Measurements from ENCODE around the gene HS3ST5.
A peak's percentile ranks its signal among the peaks of the same experiment; 100 is the strongest.
"Not testable (repeated sequence)": the region's sequence is repeated elsewhere in the genome, so short reads cannot be mapped to it uniquely, and the experiment has no call there.

HS3ST5 gene

DNA sequence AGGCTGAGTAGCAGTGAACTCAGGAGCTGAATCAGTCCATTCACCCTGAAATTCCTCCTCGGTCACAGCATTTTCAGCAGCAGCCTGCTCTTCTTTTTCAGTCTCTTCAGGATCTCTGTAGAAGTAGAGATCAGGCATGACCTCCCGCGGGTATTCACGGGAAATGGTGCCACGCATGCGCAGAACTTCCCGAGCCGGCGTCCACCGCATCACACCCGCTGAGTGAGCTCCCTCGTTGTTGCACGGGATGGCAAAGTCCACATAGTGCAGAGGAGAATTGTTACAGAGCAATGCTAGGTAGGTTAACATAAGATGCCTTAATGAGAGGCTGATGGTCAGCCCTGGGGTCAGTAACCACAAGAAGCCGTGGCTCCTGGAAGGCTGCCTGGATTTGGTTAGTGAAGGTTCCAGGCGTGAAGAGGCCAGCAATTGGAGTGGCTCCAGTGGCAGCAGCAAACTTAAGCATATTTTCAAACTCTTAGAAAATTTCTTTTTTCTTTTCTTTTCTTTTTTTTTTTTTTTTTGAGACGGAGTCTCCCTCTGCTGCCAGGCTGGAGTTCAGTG is 258.4 kb downstream of the HS3ST5 start:
- no peak for DNase-seq

DNA sequence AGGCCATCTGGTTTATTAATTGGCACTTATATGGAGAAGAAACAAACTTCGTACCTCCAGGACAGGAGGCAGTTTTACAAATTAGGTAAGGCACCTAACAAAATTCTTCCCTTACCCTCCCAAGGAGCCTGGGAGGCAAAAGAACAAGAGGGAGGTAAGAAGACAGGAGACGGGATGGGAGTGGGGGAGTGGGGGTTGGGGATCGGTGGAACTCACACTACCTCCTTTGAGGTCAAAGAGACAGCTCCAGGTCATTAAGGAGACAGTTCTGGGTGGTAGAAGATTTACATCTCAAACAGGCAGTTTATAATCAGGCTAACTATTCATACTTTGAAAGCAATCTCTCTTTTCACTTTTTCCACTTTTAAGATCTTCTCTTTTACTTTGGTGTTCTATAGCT is 259.6 kb downstream of the HS3ST5 start:
- DNase-seq = no peak

DNA sequence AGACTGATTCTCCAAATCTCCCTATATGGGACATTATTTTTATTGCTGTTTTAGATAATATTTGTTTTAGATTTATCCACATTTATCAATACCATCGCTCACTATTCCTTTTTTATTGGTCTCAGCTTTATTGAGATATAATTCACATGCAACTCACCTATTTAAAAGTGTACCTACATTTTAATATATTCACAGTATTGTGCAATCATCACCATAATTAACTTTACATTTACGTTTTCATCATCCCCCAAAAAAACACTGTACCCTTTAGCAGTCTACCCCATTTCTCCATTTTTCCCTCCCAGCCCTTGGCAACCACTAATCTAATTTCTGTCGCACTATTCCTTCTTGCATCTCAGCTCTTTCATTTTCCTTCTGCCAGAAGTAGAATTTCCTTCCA is 261.1 kb downstream of the HS3ST5 start:
- DNase-seq = no peak

DNA sequence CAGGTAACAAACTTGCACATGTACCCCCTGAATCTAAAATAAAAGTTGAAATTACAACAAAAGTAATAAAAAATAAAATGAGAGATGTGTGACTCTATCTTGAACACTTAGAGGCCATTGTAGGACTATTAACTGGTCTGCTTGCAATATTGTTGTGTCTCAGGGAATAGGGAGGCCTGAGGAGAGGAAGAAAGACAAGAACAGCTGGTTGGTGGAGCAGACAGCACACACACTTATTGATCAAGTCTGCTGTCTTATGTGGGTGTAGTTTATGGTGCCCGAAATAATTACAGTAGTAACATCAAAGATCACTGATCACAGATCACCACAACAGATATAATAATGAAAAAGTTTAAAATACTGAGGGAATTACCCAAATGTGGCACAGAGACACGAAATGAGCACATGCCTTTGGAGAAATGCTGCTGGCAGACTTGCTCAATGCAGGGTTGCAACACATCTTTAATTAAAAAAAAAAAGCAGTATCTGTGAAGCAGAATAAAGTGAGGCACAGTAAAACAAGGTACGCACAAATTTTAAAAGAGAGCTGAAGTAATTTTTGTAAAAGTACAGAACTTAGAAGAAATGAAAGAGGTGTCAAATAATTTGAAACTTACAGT is 261.8 kb downstream of the HS3ST5 start:
- DNase-seq = no peak

DNA sequence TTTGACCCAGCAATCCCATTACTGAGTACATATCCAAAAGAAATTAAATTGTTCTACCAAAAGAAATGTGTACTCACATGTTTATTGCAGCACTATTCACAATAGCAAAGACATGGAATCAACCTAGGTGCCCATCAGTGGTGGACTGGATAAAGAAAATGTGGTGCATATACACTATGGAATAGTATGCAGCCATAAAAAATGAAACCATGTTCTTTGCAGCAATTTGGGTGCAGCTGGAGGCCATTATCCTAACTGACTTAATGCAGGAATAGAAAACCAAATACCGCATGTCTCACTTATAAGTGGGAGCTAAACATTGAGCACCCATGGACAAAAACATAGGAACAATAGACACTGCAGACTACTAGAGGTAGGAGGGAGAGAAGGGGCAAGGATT is 262.4 kb downstream of the HS3ST5 start:
- DNase-seq = not testable (repeated sequence)

DNA sequence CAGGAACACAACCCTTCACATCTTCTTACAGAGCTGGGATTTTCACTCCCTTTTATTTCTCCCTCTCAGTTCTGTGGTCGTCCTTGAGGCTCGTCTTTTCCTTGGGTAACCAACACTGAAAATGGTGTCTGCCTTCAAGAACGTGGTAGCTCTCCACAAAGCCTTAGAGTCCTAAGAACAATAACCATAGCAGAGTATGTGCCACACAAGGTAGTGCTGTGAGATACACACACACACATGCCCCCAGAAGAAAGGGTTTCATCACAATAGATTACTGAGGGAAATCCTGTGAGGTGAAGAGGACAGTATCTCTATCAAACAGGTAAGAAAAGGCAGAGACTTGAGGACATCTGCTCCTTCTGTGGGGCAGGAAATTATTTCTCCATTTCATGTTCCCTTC is 267.0 kb downstream of the HS3ST5 start:
- no peak for DNase-seq

DNA sequence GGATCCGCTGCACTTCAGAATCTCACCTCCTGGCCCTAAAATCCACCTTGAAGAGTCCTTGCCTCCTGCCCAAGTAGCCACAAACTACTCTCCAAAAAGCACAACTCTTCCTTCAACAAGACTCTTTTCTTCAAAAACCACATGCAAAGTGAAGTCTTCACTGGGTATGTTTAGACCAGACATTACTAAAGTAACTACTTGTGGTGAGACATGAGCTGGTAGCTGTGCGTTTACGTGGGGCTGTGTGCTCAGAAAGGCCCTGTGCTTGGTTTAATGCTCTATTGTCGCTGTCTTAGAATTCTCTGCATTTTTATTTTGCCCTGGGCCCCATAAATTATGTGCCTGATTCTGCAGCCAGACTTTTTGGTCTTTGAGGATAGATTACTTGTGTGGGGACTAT is 267.5 kb downstream of the HS3ST5 start:
- DNase-seq = no peak

DNA sequence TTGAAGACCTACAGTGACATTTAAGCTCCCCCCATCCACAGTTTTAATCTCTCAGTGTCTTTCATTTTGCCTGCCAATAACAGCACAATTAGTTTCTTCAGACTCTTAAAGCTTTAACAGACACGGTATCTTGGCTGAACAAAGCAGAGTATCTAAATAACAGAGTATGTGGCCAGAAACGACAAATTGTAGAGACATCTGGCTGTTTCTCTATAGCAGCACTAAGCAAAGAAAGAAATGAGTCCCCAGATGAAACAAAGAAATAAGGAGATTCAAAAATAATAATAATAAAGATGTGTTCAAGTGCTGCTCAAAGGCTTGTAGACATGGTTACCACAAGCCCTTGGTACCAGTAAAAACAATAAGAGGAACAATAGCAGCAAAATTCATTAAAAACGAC is 274.1 kb downstream of the HS3ST5 start:
- no peak for DNase-seq

DNA sequence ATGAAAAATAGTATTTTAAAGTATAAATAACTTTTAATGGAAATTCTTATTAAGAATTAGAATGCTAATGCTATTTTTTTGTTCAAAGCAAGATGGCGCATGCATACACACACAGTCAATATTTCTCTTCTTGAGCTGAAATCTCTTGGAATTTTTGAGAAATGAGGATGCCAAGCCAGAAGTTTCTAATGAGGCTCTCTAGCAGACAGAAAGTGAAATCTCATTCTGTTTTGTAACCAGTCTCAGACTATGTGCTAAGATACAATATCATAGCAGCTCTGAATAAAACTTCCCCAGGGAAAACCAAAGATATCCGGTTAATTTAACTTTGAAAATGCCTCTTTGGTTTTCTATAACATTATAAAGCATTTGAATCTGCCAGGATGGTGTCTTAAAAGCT is 274.7 kb downstream of the HS3ST5 start:
- DNase-seq = no peak

DNA sequence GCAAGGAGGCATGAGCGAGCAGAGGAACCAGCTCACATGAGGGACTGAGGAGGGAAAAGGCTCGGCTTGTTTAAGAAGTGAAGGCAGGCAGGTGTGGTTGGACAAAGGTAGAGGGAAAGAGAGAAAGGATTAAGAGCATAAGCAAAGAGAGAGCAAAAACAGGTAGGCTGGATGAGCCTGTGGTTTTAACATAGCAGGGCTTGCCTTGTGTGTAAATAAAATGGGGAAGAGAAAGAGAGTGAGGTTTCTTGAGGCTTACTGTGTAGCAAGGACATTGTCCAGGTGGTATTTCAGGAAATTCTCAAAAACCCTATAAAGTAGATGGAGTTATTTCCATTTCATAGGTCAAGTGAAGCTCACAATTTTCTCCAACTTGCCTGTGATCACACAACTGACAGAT is 278.0 kb downstream of the HS3ST5 start:
- DNase-seq = no peak

DNA sequence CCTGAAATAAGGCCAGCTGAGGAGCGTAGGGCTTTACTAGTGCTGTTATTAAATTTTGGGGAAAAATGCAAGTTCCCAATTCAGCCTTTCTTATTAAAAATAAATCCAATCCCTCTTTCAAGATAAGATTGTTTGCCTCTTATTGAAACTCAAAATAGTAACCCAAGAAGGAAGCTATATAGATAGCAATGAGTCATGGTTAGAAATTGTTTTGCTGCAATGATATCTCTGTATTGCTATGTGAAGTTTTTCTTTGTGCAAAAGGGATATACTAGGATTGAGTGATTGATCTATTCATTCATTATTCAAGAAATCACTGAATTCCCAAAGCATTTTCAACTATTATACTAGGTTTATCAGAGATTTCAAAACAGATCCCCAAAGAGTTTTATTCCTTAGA is 278.9 kb downstream of the HS3ST5 start:
- no peak for DNase-seq

DNA sequence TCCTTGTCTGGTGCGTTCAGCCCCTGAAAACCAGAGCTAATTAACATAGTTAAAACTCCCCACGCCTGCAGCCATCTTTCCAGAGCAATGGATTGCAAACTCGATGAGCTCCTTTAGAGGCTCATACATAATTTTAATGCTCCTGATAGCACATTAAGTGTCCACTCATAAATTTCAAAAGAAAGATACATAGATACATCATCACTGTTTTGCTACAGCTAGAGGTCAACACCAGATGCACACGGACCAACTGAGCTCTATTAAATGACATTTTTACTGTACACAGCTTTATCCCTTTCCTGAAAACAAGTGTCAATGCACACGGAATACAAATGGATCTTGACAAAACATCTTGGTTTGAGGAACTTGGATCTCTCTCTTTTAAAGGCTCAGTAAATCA is 280.6 kb downstream of the HS3ST5 start:
- DNase-seq = no peak

DNA sequence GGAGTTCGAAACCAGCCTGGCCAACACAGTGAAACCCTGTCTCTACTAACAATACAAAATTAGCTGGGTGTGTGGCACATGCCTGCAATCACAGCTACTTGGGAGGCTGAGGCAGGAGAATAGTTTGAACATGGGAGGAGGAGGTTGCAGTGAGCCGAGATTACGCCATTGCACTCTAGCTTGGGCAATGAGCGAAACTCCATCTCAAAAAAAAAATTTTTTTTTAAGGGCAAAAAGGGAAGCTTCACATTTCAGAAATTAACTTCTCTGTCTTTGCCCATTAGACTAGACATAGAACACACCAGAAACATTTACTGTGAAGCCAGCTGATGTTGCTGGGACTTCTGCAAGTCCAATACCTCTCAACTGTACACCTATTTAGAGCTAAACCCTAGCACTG is 281.1 kb downstream of the HS3ST5 start:
- no peak for DNase-seq

DNA sequence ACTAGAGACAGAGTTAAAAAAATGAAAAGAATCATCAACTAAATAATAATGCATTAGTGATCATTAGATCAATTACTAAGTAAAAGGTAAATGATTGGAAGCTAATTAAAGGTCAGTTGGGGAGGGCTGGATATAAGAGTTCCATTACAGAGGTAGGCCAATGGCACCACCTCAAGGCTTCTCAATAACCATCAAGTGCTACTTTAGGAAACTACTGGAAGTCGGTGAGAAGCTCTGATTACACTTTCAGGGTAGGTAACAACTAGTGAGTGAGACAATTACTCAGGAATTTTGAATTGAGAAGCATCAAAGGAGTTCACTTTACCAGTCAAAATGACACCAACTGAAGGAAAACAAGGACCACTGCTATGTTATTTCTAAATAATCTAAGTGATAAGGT is 281.7 kb downstream of the HS3ST5 start:
- DNase-seq = no peak

DNA sequence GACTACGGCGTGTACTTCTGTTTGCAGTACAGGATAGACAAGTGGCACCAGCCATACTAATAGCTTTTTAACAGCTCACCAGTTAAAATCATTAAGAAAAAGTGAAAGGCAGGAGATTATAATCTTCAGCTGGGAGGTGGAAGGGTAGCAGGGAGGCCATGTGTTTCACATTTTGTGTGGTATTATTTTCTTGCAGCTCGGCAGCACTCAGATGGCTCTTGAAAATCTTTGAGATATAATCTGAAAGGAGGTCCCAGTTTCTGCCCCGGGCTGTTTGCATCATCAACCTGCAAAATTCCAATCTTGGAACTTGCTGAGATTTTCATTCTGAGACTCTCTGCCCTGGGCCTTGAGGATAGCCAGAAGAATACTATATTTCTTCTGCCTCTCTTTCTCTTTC is 284.4 kb downstream of the HS3ST5 start:
- DNase-seq = no peak

DNA sequence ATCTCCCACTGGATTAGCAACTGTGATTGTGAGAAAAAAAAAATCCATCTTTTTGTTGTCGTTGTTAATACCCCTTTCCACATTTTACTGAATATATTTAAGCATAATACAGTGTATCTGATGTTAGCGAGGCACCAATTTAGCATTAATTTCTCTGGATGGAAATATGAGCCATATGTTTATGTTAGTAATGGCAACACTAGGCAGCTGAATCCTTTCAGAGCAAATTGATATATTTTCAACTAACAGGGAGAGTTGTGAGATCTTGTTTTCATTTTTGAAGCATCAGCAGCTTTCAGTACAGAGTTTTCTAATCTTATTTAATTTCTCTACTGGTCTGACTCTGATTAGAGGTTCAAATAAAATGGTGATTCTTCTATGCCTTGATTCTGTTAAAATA is 287.1 kb downstream of the HS3ST5 start:
- DNase-seq = no peak

DNA sequence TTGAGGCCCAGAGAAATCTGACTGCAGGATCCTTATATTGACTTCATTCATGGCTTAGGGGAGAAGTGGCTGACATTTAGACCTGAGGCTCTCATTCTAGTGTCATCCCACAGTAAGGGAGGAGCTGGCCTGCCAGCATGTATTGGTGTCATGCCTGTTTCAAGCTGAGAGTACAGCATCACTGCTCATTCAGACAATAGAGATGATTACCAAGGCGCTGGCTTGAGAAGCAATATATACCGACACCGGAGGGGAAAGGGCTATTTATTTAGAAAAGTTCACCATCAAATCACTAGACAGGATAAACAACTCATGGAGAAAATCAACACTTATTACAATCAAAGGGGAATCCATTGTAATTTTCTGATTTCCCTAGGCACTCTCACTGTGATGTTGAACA is 287.5 kb downstream of the HS3ST5 start:
- peak; percentile 33 for DNase-seq

DNA sequence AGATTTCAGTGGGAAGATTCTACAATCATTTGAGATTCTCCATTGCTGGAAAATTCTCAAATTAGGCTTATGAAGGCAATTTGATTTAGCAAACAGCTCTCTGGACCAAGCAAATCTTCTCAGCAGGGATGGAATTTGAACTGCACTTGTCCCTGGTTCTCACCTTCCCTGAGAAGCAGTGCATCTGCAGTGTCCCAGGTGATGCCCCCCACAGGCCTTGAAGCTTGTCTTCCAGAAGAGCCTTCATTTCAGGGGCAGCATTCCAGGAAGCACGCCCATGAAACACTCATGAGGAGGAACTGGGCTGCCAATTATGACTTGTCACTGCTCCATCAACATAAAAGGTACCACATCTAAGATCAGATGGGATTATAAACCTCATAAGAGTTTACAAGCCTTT is 289.0 kb downstream of the HS3ST5 start:
- no peak for DNase-seq

DNA sequence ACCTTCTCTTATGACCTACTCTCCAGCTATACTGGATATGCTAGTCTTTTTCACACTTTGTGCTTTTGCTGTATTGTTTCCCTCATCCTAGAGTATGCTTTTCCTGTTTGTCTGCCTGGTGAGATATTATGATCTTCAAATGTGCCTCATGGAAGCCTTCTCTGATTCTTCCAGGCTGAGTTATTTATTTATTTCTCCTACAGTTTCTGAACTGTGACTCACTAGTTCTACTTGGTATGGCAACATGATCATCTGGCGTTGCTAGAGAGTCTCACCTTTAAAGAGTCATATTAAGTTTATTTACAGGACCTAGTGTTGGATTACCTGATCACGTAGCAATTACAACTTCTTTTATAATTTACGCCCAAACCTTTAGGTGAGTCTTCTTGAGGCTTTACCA is 290.7 kb downstream of the HS3ST5 start:
- no peak for DNase-seq

DNA sequence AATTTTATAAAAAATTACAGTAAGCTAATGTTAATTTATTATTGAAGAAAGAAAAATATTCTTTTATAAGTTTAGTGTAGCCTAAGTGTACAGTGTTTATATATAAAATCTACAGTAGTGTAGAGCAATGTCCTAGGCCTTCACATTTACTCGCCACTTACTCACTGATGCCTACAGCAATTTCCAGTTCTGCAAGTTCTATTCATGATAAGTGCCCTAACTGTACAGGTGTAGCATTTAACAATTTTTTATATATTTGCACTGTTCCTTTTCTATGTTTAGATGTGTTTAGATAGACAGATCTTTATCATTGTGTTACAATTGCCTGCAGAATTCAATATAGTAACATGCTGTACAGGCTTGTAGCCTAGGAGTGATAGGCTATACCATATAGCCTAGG is 291.8 kb downstream of the HS3ST5 start:
- DNase-seq = no peak

DNA sequence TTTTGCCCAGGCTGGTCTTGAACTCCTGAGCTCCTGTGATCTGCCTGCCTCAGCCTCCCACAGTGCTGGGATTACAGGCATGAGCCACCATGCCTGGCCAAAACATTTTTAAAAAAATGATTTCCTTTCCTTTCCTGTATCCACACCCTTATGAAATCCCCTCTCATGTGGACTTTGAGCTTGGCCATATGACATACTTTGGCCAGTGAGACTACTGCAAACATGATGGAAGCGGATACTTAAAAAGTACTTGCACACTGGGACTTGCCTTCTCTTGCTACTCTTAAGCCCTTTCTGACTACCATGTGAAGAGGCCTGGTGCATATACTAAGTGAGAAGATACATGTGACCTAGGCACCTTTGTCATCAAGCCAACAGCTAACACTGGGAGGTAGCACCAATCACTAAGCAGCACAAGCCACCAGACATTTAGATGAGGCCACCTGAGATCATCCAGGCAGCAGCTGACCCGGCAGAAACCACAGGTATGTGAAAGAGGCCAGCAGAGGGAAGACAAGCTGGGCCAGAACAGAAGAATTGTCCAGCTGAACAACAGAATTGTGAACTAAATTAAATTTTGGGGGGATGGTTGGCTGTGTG is 293.4 kb downstream of the HS3ST5 start:
- no peak for DNase-seq

DNA sequence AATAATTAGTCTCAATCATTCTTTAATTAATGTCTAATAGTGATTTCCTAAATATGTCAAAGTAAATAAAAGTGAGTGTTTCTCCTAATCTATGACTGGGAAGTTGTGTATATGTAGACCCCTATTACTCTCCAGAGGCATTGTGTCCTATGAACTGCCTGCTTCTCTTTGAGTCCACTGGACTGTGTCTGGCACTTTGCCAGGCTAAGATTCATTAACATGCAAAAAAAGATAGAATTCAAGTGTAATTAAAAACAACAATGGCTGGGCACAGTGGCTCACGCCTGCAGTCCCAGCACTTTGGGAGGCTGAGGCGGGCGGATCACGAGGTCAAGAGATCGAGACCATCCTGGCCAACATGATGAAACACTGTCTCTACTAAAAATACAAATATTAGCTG is 298.3 kb downstream of the HS3ST5 start:
- not testable (repeated sequence) for DNase-seq

DNA sequence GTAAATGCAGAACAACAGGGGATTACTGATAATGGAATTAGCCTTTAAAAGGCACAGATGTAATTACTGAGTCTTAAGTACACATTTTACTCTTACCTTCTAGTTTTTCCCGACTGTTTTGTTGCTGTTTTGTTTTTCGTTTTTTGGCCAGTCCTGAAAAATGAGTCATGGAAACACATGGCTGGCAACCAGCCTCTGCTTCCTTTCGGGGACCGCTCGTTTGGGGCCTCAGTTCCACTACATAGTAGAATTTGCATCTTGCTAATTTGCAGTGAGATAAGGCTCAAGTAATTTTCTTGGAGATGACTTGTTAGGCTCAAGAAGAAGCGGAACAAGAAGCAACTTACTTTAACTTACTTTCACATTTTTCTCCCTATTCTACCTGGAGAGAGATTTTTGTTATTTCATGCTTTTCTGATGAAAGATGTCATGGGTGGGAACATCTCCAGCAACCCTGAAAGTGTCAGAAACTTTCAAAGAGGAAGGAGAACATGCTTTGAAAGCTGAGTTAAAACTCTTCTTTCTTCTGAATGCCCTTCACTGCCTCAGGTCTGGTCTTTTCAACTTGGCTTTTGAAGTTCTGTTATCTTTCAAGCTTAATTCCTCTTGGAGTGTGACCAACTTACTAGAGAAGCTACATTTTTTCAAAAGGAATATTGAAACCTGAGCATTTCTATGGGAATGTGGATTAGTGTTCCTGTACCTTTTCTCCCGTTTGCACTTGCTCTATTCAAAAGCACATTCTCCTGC is 300.4 kb downstream of the HS3ST5 start:
- no peak for DNase-seq

DNA sequence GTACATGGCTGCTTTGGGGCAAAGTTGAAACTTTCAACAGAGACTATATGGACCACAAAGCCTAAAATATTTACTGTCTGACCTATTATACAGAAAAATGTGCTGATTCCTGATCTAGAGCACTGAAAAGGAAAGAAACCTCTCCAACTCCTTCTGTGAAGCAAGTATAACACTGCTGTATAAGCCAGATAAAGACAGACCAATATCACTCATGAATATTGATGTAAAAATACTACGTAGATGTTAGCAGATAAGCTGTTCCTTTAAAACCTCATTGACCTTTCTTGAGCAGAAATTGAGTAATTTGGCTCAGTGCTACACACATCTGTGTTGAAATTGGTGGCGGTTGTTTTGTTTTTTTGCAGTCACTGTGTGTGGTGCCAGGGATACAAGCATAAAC is 302.0 kb downstream of the HS3ST5 start:
- no peak for DNase-seq

Measured in NCI-H2227 treated with DMSO at 0.1 percent for 48 hours (cell line).